ENCODE data around the gene HOXD11.

Gene HOXD11

DNA sequence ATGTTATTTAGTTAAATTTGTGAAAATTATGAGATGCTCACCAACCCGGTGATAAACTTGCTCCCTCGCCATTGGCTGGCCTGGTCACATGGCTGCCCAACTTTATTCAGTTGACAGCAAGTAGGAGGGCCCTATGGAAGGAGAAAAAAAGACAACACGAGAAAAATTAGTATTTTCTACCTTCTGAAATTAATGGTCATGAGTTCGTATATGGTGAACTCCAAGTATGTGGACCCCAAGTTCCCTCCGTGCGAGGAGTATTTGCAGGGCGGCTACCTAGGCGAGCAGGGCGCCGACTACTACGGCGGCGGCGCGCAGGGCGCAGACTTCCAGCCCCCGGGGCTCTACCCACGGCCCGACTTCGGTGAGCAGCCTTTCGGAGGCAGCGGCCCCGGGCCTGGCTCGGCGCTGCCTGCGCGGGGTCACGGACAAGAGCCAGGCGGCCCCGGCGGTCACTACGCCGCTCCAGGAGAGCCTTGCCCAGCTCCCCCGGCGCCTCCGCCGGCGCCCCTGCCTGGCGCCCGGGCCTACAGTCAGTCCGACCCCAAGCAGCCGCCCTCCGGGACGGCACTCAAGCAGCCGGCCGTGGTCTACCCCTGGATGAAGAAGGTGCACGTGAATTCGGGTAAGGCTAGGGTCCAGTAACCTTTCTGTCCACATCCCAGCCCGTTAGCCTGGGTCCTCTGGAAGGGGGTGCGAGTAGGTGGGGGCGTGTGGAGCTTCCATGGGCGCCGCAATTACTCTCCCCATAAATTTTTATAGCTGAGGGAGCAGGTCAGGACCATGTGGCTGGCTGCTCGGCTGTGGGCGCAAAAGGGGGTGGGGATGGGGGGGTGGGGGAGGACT lies 44.6 kb downstream of the HOXD11 start, which contains the start of gene HOXD4:
TSS of gene HOXD4 (plus strand) at position 109 of the 846 bp plus-strand sequence. CDS start at position 193, 84 bp downstream.
- DNase-seq, result no peak

- DNase-seq, result no peak
These were observed 45.5 kb downstream of the HOXD11 start for GRCh38 chr2:176152350-176153181.

DNA sequence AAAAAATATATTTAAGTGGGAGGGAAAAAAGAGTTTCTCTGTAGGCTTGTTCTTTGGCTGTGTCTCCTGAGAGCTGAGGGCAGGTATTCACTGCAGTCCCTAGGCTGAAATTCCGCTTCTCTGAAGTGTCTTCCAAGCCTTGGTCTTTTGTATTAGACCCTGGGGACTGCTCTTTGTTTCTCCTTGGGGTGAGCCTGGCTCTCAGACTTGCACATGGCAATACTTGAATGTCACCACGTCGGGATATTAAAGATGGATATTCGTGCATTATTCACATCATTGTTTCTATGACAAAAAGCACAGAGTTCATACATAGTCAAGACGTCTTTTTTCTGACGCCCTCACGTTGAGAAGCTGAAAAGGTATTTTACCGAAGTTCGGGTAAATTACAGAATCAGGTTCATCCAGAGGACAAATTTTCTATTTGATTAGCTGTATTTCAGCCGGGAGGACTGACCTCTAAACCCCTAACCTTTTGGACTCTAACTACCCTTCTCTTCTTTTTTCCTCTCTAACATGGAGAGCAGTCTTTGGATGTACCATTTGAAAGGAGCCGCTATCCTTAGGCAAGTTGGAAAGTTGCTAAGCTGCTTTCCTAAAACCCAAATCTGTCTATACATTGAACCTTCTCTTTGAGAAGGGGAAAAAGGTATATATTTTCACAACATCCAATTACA lies 47.6 kb downstream of the HOXD11 start:
- no peak for DNase-seq

DNA sequence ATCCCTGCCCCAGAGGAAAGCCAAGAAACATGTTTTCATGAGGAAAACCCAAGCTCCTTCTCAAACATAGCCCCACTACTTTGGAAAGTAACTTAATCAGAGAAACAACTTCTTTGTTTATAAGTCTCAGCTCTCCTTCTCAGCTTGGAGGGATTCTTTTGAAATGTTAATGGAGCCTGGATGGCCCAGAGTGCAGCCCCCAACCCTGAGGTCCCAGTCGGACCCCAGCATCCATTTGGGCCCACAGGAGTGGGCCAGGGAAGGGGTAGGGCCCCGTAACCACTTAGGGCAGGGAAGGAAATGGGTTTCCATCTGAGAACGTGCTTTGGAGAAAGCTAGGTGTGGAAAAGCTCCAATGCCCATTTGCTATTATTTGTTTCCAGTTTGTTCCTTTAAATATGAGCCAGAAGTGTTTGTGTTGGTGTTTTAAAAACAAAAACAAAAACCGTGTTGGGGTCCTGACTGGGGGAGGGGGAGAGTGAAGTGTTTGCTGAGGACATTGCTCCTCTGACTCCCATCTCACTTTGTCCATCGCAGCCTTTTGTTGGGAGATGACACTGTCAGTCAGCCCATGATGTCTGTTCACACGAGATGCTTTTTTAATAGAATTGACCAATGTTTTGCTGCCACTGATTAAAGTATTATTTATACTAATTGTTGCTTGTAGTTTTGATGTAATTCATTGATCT lies 48.4 kb downstream of the HOXD11 start:
- no peak for DNase-seq

- DNase-seq, result no peak
These were observed 49.3 kb downstream of the HOXD11 start for GRCh38 chr2:176156301-176156806.

DNA sequence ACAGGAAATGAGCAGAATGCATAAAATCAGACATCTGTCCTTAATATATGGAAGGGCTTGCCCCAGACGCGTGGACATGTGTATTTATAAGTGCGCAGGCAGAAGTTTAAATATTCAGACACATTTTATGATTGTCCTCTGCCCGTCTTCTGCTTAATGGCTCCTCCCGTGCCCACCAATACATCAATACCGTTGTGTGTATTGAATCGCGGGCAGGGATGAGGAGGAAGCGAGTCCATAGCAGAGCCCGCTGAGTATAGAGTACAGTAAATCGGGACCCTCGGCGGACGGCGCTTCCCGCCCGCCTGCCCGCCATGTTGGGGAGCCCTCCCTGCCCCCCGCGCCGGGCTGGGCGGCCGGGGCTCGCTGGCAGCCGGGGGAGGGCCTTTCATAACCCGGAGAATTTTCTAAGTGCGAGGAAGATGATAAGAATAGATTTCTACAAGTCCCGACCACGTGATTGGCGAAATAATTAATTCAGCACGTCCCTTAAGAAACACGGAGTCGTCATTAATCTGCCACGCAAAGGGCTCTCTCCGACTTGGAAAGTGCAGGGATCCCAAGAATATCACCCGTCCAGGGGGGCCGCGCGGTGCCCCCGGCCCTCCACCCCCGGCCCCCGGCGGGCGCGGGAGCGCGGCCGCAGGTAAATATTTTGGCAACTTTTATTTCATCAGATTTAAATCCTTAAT lies 49.9 kb downstream of the HOXD11 start, which contains the start of gene HOXD3:
TSS of gene HOXD3 (plus strand) at position 501 of the 692 bp plus-strand sequence. CDS start 11,808 bp downstream, outside the sequence.
- no peak for DNase-seq

GRCh38 chr2:176157499-176158185 lies 50.6 kb downstream of the HOXD11 start:
- no peak for DNase-seq

- no peak for DNase-seq
These were observed 51.1 kb downstream of the HOXD11 start for GRCh38 chr2:176158186-176158591.

DNA sequence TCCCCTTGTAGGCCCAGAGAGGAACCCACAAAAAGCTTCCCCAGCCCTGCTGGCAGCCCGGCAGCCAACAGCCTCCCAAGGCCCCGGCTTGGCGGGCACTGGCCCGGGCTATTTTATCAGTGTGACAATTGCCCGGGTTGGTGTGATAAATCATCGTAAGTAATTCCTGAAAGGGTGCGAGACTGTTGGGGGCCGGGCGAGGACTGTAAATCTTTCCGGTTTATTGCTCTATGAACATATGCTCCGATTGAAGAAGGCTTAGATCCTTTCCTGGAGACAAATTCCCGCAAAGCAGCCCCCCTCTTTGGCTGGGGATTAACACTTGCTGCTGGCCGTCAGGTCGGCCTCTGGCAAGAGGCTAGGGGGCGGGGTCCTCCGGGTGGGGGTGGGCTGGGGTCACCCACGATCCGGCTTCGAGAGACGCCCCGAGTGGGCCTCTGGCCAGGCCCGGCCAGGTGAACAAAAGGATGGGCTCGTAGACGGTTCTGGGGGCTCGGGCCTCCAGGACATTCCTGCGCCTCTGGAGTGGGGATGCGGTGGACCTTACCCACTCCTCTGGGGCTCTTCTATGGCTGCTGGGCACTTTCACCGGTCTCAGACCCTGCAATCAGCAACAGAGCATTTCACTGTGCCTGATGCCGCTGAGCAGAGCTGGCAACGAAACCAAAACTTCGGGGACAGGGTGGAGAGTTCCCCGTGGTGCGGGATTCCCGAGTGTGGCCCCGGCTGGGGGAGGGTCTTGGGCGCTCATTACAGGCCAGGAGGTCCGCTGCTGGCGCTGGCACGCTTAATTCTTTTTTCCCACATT lies 52.0 kb downstream of the HOXD11 start:
- DNase-seq, result no peak

Measured in NCI-H1105 treated with DMSO at 0.1 percent for 48 hours (cell line).